DMS53 treated with DMSO at 0.1 percent for 48 hours (cell line): ENCODE measurements around the gene NCR2.
A peak's percentile ranks its signal among the peaks of the same experiment; 100 is the strongest.
"Not testable (repeated sequence)": the region's sequence is repeated elsewhere in the genome, so short reads cannot be mapped to it uniquely, and the experiment has no call there.

ENCODE experiments used
- DNase-seq: peaks from one replicate; lab custom pipeline; 2025; ENCODE audit not compliant: unreplicated experiment; lab: John Stamatoyannopoulos, UW

NCR2 gene

GRCh38 chr6:41335296-41335695 is at the start of gene NCR2:
Gene NCR2, plus strand, starts transcription at chr6:41335608. Its CDS starts 269 bp downstream, at chr6:41335877.
- DNase-seq: no peak

DNA sequence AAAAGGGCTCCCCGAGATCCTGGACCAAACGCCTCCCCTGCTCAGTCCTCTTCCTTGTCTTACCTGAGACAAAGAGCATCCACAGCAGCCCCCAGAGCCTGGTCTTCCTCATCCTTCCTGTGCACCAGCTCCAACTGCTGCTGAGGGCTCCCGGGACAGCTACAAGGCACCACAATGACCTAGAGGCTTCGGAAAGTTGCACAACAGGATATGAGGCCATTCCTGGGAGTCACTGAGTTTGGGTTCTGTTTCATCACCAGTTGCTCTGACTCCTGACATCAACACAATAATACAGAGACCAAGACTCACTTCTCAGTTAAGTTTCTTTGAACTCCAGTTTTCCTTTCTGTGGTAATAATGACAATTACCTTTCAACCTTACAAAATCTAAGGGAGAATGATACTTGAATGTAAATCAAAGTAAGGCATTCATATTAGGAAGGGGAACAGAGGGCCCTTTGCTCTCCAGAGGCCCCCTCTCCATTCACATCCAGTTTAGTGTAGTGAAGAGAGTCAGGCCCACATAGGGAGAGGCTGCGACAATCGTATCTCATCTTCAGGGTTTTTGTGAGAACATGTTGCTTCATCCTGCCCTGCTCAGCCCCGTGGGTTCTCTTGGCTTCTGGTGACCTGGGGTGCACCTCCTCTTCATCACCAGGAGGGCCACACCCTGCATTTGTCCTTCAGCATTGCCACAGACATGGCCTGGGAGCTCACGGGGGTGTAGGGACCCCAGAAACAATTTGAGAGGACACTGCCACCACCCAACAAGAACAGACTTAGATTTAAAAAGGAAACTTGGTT is 48.7 kb upstream of the NCR2 start, which contains the start of gene TREM1:
TREM1 (minus strand) TSS at position 139 of the 803 bp plus-strand sequence; CDS start at position 112, 27 bp downstream.
- DNase-seq: peak; percentile 32

- DNase-seq: peak; percentile 98
Measured at GRCh38 chr6:41288030-41288753, 47.2 kb upstream of the NCR2 start.

- no peak for DNase-seq
Measured at GRCh38 chr6:41288754-41289129, 46.7 kb upstream of the NCR2 start.

- DNase-seq: peak; percentile 27
Measured at GRCh38 chr6:41289815-41290214, 45.6 kb upstream of the NCR2 start.

GRCh38 chr6:41291717-41292116 is 43.7 kb upstream of the NCR2 start:
- no peak for DNase-seq

DNA sequence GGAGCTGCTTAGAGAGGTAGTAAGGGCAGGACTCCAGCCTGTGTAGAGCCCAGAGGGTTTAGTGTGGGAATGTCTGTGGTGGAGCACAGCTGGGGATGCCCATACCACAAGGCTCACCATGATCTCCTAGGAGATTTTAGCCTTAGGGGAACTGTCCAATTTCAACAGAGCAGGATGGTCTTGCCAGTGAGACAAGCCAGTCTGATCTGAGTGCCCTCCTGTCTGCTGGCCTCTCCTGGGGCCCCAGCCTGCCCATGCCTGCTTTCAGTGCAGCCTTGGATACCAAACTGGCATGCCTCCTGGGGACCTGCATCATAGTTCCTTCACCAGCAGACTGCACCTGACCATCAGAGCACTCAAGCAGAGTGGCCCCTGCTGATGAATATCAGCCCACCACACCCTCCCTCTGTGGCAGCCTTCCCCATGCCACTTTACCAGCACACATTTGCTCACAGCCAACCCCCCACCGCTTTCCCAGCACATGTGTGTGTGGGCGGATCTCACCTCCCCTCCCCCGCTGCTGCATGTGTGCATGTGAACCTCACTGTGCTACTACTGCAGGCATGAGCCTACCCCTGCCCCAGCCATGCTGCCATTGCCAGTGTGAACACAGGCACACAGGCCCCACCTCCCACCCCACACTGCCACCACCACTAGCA is 41.1 kb upstream of the NCR2 start:
- DNase-seq: no peak

DNA sequence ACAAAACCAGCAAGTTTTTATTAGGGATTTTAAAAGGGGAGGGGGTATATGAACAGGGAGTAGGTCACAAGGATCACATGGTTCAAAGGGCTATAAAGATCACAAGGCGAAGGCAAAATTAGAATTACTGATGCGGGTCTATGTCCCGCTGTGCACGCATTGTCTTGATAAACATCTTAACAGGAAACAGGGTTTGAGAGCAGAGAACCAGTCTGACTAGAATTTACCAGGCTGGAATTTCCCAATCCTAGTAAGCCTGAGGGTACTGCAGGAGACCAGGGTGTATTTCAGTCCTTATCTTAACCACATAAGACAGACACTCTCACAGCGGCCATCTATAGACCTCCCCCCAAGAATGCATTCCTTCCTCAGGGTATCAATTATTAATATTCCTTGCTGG is 38.2 kb upstream of the NCR2 start:
- DNase-seq: not testable (repeated sequence)

DNA sequence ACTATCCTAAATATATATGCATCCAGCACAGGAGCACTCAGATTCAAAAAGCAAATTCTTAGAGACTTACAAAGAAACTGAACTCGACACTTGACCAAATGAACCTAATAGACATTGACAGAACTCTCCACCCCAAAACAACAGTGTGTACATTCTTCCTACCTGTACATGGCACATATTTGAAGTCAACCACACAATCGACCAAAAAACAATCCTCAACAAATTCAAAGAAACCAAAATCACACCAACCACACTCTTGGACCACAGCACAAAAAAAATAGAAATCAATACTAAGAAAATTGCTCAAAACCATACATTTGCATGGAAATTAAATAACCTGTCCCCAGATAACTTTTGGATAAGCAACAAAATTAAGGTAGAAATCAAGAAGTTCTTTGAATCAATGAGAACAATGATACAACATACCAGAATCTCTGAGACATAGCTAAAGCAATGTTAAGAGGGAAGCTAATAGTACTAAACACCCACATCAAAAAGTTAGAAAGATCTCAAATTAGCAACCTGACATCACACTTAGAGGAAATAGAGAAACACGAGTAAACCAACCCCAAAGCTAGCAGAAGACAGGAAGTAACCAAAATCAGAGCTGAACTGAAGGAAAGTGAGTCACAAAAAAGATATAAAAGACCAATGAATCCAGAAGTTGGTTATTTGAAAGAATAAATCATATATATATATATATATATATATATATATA is 36.5 kb upstream of the NCR2 start:
- DNase-seq: no peak

- DNase-seq: no peak
Measured at GRCh38 chr6:41302638-41303037, 32.8 kb upstream of the NCR2 start.

DNA sequence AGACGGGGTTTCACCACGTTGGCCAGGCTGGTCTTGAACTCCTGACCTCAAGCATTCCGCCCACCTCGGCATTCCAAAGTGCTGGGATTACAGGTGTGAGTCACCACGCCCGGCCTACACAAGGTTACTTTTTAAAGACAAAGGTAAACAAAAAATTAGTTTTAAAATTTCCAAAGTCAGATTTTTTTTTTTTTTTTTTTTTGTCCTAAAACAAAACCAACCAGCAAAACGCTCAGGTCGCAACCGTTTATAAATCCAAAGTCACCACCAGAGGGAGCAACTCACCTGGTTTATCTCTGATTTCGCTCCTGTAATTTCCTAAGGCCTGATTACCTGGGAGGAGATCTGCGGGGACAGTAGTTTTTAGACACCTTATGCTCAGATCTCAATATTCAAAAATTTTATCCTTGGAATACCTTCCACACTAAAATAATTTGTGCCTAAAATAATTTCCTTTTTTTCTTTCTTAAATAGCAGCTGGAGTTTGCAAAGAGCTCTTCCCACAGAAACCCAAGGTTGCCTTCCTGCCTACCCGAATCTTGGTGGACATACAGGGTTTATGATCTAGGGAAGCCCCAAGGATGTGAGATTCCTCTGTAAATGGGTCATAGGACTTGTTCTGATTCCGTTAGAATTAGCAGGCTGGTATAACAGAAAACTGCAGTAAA is 29.1 kb upstream of the NCR2 start:
- DNase-seq: peak; percentile 83

DNA sequence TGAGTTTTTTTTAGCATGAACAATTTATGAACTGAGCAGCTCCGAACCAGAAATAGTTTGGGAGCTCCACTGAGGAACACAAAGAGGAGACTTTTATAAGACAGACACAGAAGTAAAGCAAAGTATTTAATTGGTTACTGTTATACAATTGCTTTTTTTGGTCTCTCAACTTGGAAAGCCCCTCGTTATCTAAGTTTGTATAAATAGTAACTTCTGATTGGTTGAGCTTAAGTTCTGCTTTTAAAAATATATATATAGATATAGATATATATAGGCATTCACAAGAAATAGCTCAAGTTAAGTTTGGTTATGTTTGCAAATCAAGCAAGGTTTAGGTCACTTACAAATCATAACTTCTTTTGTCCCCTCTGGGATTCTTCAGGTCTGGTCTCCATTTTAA is 20.2 kb upstream of the NCR2 start:
- DNase-seq: no peak

DNA sequence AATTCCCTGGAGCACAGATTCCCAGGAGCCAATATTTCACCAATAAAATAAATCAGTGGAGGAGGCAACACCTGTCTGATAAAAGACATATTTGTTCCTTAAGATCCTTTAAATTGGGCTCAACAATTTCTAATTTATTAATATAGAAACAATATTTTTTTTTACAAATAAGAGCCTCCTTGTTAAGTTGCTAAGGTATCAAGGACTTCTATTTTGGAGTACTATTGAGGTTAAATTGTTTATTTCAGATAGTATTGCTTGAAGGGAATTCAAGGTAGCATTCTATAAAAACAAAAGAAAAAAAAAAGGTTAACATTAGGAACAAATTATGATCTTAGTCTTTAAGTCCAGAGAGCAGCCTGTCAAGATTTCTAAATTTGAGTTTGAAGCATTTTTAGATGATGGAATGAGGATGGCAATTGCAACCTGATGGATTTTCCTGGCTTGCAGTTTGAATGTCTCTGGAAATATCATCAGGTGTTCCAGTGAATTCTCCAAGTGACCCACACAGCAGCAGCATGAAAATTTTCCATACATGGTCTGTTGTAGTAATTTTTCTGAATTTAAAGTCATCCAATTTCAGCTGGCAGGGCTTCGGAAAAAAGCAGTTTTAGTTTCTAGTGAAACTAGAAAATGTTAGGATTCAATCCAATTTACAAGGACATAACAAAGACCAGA is 19.3 kb upstream of the NCR2 start:
- DNase-seq: no peak

- DNase-seq: peak; percentile 78
Measured at GRCh38 chr6:41318261-41318653, 17.2 kb upstream of the NCR2 start.

- peak; percentile 95 for DNase-seq
Measured at GRCh38 chr6:41318654-41319565, 16.5 kb upstream of the NCR2 start.

DNA sequence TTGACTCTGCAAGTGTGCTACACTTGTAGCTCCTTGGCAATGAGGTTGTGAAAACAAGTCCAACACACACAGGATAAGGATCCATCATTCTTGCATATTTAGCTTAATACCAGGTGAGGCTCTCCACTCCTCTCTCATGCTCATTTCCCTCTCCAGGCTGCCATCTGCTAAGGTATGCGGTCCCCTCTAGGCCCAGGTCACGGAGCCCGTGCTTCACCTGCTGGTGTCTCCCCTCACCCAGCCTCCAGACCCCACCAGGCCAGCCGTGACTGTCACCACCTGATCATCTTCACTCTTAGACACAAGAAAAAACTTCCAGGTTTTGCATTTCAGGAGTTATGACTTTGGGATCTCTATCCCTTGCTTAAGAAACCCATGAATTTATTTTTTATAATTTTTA is 14.2 kb upstream of the NCR2 start:
- DNase-seq: no peak

DNA sequence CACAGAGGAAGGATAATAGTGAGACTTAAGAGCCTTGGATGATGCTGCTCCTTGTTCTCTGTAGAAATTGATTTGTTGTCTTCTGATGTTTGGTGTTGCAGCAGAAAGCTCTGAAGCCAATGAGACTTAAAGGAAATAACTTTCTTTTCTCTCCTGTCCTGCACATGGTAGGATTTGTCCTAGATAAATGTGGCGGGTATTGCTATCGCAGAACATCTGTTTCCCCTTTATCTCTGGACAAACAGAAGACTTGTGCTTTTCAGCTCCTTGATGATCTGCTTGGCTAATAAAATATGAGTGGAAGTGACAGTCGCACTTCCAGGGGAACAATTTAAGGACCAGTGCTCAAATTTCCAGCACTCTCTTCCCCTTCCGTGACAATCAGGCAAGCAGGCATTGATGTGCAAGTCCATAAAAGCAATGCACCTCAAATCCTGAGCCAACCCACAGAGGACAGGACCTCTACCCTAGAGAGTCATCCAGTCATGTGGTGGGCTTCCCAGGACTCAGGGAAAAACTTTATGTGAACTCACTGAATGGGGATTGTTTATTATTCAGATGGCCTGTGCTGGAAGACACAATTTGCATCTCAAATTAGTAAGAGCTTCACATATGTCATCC is 9.9 kb upstream of the NCR2 start:
- no peak for DNase-seq

- DNase-seq: no peak
Measured at GRCh38 chr6:41326092-41326491, 9.3 kb upstream of the NCR2 start.

- no peak for DNase-seq
Measured at GRCh38 chr6:41327177-41327576, 8.2 kb upstream of the NCR2 start.
